GM12864 (cell line): ENCODE results near the gene ALG1L2.
"Not testable (repeated sequence)": the region's sequence is repeated elsewhere in the genome, so short reads cannot be mapped to it uniquely, and the experiment has no call there.

Source experiments
- DNase-seq: peaks from one replicate; pipeline ENCODE4 v3.0.0-alpha.2; 2011; ENCODE audit warnings: low read depth
- H3K4me3 ChIP-seq: 2 replicates; pipeline ENCODE4 v1.5.1; 2011; ENCODE audit warnings: mild to moderate bottlenecking, low read depth, low read length, control low read depth
- CTCF ChIP-seq: IDR thresholded peaks from 2 replicates; pipeline ENCODE4 v1.5.1; 2011; ENCODE audit warnings: low read depth, mild to moderate bottlenecking, moderate library complexity, low read length, control low read depth, inconsistent platforms; ENCODE audit errors: missing control alignments

The ALG1L2 gene

GRCh38 chr3:130143648-130144327 is 62.2 kb downstream of the ALG1L2 start:
- TF ChIP-seq CTCF, result peak; percentile 26
- not testable (repeated sequence) for H3K4me3 ChIP-seq, DNase-seq

DNA sequence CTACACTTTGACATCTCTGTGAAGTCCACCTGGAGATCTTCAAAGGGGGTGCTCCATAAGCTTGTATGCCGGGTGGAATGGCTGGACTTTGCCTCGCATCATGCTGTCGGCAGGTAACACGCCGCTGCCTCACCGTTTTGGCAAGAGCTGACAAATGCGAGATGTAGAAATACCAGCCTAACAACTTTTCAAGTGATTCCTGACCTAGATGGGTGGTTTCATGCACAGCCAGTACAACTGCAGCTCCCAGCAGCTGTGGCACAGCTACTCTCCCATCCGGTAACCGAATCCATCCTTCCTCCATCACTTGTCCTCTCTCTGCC is 62.7 kb downstream of the ALG1L2 start:
- DNase-seq, H3K4me3 ChIP-seq: not testable (repeated sequence)

DNA sequence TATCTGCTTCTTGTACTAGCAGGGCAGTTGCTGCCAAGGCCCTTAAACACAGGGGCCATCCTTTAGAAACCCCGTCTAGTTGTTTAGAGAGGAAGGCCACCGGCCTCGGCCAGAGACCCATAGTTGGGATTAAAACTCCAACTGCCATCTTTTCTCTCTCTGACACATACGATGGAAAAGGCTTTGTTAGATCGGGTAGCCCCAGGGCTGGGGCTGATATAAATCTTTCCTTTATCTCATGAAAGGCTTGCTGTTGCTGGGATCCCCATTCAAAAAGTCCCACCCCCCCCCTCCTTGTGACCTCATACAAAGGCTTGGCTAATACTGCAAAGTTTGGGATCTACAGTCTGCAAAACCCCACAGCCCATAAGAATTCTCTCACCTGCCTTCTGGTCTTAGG is 63.8 kb downstream of the ALG1L2 start:
- not testable (repeated sequence) for H3K4me3 ChIP-seq, DNase-seq

GRCh38 chr3:130146465-130146864 is 64.8 kb downstream of the ALG1L2 start:
- not testable (repeated sequence) for H3K4me3 ChIP-seq, DNase-seq
